HG03354 (cell line): ENCODE results near the gene SEMA6A.
"Not testable (repeated sequence)": the region's sequence is repeated elsewhere in the genome, so short reads cannot be mapped to it uniquely, and the experiment has no call there.

ENCODE experiments used
- ATAC-seq: cut with Tn5 transposase; IDR thresholded peaks from one replicate; pipeline ENCODE4 v1.9.1; 2021; ENCODE audit warnings: mild to moderate bottlenecking; ENCODE audit not compliant: unreplicated experiment, poor library complexity, severe bottlenecking

Gene SEMA6A

DNA sequence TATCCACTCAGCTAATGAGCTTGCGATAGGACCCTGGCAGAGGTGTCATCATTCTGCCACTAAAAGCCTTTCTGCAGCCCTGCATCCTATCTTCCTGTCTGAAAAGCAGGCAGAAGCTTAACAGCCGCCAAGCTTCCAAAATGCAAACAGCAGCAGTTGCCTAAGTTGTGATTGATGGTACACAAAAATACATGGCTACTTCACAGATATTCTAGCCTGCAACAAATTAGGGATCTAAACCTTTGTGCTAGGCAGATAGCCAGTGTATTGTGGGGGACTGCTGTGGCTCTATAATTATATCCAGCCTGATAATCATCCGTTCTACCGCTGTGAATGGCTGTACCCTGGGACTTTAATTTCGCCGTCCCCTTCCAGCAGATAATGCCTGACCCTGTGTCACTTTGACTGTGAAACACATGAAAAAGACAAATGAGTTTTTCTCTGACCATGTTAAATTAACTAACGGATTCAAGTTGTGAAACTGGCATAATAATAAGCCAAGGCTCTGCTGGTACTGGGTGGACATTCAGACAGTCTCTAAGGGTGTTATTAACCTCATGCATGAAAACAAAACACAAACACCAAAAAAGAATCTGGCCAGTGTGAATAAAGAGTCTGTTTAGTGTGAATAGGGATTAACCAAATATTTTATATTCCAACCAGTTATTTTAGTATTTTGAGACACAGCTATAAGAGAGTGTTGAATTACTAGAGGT is 45.9 kb downstream of the SEMA6A start:
- no peak for ATAC-seq

DNA sequence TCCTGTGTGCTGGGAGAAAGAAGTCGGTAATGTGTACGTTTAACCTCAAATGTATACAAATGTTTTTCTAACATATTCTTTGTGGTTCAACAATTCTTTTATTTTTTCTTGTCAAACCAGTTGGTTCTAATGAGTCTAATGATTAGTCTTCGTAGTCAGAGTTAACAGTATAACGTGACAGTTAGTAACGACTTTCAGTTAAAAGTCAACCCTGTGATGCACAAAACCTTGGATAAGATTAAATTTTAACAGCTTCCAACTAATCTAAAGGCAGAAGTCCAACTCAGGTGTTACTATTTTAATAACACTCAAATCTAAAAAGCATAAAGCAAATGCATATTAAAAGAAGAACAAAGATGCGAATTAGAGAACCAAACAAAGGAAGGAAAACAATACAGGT is 47.0 kb downstream of the SEMA6A start:
- no peak for ATAC-seq

DNA sequence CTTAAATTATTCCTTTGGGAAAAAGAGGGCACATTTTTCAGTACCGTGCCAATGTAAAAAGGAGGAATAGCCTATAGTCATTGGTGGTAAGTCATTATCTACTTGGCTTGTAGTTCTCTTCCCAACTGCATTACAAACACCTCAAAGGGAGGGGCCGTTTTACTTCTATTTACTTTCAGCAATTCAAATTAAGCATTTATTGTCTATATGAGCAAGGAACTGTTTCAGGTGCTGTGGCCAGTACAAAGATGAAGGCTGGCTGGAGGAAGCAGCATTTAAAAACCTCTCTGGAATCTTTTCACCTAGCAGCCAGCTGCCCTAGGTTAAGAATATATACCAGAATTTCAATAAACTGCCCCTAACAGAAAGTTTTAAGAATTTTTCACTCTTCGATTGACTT is 48.9 kb downstream of the SEMA6A start:
- no peak for ATAC-seq

- no peak for ATAC-seq
Observed at GRCh38 chr5:116524966-116525365, 49.7 kb downstream of the SEMA6A start.

DNA sequence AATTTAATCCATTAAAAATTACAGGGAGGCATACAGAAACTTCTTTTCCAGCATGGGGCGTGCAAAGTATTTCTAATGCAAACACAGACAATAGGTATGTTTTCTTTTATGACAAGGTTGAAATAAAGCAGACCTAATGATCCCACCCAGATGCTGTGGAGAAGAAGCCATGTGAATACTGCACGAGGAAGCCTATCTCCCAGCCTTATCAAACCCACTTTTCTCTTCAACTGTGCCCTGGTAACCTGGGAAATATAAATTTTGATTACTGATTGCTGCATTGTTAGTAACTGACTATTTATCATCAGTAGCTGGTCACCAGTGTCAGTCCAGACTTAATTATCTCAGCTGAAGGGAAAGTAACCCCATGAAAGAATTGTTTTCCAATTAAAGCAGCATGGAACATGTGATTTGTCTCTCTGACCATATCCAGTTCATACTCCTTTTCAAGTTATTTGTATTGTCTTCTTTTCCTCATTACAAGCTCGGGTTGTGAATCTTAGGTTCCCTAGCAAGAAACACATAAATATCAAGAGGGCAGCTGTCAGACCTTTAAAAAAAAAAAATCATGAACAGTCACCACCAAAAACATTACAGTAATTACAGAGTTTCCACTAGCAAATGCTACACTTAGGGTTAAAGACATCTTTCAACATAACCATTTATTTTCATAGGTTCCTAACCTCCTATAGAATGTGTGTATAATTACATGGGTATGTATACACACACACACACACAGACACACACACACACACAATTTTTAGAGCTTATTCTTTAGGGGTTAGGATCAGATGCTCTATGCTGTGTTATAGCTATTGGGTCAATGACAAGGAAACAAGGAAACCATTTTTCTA is 50.3 kb downstream of the SEMA6A start:
- ATAC-seq, result no peak

- ATAC-seq, result not testable (repeated sequence)
Observed at GRCh38 chr5:116523182-116523581, 51.4 kb downstream of the SEMA6A start.

DNA sequence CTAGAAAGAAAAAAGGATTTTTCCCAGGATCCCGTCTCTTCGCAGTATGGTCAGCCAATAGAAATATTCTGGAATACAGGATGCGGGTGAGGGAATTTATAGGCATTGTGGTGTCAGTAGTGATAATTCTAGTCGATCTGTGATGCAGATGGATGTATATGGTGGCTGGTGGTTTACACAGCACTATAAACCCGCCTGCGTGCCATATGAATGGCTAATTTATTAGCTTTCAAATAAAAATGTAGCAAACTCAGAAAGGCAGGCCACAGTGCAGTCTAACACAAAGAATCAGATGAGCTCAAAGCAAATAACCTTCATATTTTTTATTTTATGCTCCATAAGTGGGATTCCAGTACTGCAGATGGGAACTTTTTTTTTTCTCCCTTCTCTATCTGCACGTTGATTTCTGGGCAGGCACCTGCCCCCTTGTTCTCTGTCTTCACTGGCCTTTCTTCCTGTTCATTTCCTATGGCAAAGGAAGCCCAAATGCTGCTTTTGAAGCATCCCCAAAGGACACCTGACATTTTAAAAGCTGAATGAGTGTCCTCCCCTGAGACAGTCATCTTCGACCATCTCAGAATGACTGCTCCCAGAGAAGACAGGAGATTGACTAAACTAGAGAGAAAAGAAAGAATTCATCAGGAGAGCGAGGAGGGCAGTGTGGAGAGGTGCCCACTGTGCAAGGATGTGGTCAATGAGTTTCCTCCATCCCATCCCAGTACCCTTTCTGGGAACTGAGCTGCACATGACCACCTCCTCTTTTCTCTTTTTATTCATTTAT is 52.1 kb downstream of the SEMA6A start:
- ATAC-seq, result no peak

DNA sequence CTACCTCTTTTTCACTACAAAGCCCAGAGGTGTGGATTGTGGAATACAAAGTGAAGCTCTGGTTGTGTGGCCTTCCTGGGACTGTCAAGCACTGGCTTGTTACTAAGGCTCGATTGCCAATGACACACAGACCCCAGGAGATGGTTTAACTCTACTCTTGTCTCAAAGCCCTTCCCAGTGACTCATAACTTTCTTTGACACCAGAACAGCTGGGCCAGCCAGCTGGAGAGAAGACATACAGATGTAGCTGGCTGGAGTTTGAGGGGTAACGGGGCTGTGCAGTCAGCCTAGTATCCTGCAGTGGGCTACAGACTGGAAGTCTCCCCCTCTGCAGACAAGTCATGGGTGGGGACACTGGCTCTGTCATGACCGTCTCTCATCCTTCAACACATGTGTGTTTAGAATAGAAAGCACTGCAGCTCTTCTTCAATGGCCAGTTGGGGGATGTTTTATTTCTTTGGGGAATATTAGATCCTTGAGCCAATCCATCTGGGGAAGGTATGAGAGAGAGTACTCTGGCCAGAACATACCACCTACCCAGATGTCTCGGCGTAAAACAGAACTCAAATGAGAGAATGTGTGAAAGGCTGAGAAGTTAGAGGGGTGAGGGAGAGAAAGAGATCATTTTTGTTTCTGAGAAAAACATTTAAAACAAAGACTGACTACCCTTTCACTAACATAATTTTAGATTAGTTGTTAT is 53.3 kb downstream of the SEMA6A start:
- ATAC-seq, result peak; percentile 83

- no peak for ATAC-seq
Observed at GRCh38 chr5:116520771-116521170, 53.9 kb downstream of the SEMA6A start.

DNA sequence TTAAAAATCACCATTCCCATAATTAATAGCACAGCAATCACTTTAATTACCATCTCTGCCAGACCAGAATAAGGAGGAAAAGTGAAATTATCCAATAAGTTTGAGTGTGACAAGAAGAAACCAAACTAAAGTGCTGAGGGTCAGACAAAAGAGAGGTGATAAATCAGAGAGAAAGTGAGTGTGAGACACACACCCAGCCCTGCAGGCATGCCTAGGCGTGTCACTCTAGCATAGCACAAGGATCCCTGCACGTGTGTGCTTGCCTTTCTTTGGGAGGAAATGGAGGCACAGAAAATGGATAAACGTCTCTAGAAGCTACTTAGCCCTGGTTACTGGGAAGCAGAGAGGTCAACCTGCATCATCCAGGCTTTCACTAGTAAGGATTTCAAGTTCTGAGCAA is 56.2 kb downstream of the SEMA6A start:
- no peak for ATAC-seq

GRCh38 chr5:116517488-116517887 is 57.1 kb downstream of the SEMA6A start:
- ATAC-seq, result no peak

GRCh38 chr5:116516021-116516420 is 58.6 kb downstream of the SEMA6A start:
- ATAC-seq, result no peak

DNA sequence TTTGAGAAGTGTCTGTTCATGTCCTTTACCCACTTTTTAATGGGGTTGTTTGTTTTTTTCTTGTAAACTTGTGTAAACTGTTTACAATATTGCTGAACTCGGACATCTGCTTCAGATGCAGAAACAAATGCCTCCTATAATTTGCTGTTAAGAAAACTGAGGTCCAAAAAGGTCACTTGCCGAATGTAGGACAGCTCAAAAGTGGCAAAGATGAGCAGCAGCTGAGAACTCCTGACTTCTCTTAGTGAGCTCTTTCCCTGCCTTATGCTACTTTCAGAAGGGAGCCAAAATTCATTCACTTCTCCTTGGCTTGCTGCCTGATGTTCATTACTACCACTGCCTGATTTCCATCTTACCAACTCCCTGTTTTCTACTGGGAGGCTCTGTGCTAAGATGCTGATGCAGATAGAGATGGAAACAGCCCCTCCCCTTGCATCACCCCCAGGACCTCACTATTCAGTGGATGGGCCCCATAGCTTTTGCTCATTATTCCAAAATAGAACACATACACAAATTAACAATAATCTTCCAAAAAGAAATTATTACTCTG is 60.1 kb downstream of the SEMA6A start:
- no peak for ATAC-seq

DNA sequence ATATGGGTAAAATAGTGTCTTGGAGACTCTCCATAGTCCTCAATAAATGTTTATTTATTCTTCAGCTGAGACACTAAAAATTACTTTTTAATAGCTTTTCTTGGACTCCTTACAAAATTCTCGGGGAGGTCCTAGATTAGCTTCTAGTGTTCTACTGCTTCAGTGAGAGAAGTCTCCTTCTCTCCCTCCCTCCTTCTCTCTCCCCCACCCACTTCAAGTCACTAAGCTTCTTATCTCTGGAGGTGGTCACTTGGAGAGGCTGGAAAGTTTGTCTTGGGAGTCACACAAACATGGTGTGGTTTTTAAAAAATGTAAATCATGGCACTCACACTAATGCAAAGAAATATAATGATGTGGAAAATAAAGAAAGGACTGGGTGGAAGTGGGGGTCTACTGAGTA is 64.1 kb downstream of the SEMA6A start:
- ATAC-seq, result no peak

- ATAC-seq, result no peak
Observed at GRCh38 chr5:116509483-116510244, 65.0 kb downstream of the SEMA6A start.

- ATAC-seq, result no peak
Observed at GRCh38 chr5:116508835-116509234, 65.8 kb downstream of the SEMA6A start.

DNA sequence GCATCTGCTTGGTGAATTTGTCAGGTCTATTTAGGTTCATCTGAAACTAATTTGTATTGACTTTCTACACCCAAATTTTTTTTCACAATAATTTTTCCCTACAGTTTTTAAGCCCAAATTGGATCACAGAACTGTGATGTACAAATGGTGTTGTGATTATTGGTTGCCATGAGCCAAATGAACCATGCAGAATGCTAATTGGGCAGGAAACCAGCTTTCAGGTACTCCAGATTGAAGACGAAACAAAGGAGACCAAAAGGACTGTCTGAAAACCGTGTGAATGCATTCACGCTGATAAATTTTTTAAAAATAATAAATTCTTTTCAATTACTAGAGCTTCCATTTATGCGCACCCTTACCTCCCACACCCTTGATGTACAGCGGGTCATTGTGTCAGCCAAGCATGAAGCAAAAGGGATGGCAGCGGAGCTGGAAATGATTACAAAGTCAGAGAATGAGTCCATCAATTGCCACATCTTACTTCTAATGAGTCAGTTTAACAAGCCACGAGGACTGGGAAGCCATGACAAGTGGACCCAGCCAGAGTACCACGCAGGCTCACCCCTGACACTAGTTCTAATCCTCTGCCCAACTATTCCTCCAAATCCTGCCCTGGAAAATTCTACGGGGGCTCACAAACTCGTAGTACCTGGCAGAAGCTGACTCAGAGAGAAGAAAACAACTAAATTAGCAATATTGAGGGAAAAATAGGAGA is 66.5 kb downstream of the SEMA6A start:
- no peak for ATAC-seq

DNA sequence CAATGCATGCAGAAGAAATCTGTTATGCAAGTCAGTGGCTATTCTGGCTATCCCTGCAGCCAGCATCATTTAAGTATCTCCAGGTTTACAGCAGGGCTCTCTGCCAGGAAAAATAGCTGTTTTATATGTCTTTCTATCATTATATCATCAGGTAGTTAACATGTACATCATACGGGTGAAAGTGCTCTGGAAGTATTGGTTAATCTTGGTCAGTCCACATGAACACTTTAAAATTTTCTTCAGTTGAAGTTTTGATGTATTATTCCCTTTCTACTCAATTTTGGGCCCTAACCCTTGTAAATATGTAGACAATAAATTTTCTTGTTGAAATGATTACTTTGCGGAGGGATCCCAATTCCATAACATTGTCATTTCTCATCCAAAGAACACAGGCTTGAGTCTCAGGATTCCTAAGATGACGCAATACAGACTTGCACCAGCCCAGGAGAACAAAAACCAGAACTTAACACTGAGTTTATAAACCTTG is 67.5 kb downstream of the SEMA6A start:
- ATAC-seq, result no peak
